Activated CD4-positive, alpha-beta T cell treated with anti-CD3 and anti-CD28 coated beads, Interleukin-2, amount 50 U/mL, for 48 hours (primary cell): Measurements from ENCODE around the gene KIAA1671.

ENCODE experiments used
- DNase-seq, 2 experiments: peaks; one replicate each; pipeline ENCODE4 v3.0.0-alpha.2; 2020

KIAA1671 gene

GRCh38 chr22:24953384-24954113 is 1.0 kb downstream of the KIAA1671 start:
- DNase-seq: no peak

- DNase-seq: no peak
These were observed 1.6 kb downstream of the KIAA1671 start for GRCh38 chr22:24954114-24954463.

- no peak for DNase-seq
These were observed 2.3 kb downstream of the KIAA1671 start for GRCh38 chr22:24954856-24955255.

GRCh38 chr22:24957043-24957442 is 4.5 kb downstream of the KIAA1671 start:
- DNase-seq: no peak

- DNase-seq: no peak
These were observed 8.8 kb downstream of the KIAA1671 start for GRCh38 chr22:24961217-24961844.

GRCh38 chr22:24962094-24962493 is 9.6 kb downstream of the KIAA1671 start:
- DNase-seq: no peak

- no peak for DNase-seq
These were observed 10.3 kb downstream of the KIAA1671 start for GRCh38 chr22:24962835-24963234.

GRCh38 chr22:24964441-24964840 is 11.9 kb downstream of the KIAA1671 start:
- DNase-seq: no peak

- no peak for DNase-seq
These were observed 13.5 kb downstream of the KIAA1671 start for GRCh38 chr22:24965822-24966626.

- no peak for DNase-seq
These were observed 15.6 kb downstream of the KIAA1671 start for GRCh38 chr22:24968066-24968561.

- no peak for DNase-seq
These were observed 17.2 kb downstream of the KIAA1671 start for GRCh38 chr22:24969560-24970301.

- DNase-seq: no peak
These were observed 19.9 kb downstream of the KIAA1671 start for GRCh38 chr22:24972369-24972768.

GRCh38 chr22:24973872-24974271 is 21.4 kb downstream of the KIAA1671 start:
- DNase-seq: no peak

GRCh38 chr22:24975125-24975640 is 22.7 kb downstream of the KIAA1671 start:
- DNase-seq: no peak

- no peak for DNase-seq
These were observed 23.4 kb downstream of the KIAA1671 start for GRCh38 chr22:24975813-24976341.

- DNase-seq: no peak
These were observed 24.1 kb downstream of the KIAA1671 start for GRCh38 chr22:24976442-24977218.

GRCh38 chr22:24977370-24978221 is 25.1 kb downstream of the KIAA1671 start:
- no peak for DNase-seq

GRCh38 chr22:24978308-24978707 is 25.8 kb downstream of the KIAA1671 start:
- DNase-seq: no peak

- DNase-seq: no peak
These were observed 28.6 kb downstream of the KIAA1671 start for GRCh38 chr22:24981066-24981465.

GRCh38 chr22:24981656-24982055 is 29.1 kb downstream of the KIAA1671 start:
- DNase-seq: no peak
